Stimulated activated CD4-positive, alpha-beta T cell treated with anti-CD3 and anti-CD28 coated beads, Interleukin-15, amount 100 ng/mL, for 1 hour (primary cell): ENCODE data around the gene UBQLN4.
"Not testable (repeated sequence)": the region's sequence is repeated elsewhere in the genome, so short reads cannot be mapped to it uniquely, and the experiment has no call there.

Experiments
- DNase-seq, 2 donors: peaks; one replicate each; pipeline ENCODE4 v3.0.0-alpha.2; 2020; ENCODE audit warnings: low read depth in 1 of 2, low spot score in 1 of 2

The UBQLN4 gene

DNA sequence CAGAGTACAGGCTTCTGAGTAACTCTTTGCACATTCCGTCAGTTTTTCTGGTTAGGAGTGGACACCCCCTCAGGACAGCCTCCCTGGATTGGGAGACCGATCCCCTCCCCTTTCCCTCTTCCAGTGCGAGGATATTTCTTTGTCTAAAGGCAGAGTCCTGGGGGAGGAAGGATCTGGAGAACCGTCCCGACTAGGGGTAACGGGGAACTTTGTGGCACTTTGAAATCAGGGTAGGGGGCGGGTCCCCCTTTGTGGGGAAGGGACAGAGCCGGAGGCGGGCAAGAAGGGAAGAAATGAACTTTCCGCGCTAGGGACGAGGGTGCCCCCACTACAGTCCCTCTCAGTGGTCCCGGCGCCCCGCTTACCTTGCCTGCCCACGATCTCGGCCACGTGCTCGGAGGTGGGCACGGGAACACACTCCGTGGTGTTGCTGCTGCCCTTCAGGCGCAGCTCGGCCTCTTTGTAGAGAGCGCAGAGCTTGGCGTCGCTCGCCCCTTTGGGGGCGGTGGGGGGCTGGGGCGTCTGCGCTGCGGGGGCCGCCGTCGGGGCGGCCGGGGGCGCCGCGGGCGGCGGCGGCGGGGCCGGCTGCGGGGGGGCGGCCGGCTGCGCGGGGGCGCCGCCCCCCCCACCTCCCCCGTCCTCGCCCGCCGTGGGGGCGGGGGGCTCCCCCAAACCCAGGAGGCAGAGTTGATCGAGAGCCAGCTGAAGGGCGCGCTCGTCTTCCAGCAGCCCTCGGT is 27.8 kb upstream of the UBQLN4 start:
- DNase-seq, result no peak

GRCh38 chr1:156080863-156081179 is 27.2 kb upstream of the UBQLN4 start:
- no peak for DNase-seq

- DNase-seq, result no peak
Observed at GRCh38 chr1:156080241-156080862, 26.8 kb upstream of the UBQLN4 start.

GRCh38 chr1:156079762-156080161 is 26.2 kb upstream of the UBQLN4 start:
- DNase-seq, result no peak

DNA sequence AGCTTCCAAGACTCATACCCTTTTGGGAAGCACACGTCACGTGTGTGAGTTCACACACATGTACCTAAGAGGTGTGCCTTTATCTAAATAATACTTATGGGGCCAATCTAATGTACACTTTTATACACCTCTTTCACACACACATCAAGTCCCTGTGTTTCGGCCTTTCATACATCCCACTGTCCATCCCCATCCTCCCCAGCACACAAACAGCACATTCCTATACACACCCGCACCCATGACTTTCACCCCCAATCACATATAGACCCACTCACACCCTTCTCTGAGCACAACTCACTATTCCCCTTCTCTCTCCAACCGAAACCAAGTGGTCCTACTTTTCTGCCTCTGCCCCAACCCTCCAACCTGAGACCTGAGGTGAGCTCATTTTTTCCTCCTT is 25.1 kb upstream of the UBQLN4 start:
- no peak for DNase-seq

GRCh38 chr1:156077430-156077760 is 23.8 kb upstream of the UBQLN4 start:
- DNase-seq, result no peak

DNA sequence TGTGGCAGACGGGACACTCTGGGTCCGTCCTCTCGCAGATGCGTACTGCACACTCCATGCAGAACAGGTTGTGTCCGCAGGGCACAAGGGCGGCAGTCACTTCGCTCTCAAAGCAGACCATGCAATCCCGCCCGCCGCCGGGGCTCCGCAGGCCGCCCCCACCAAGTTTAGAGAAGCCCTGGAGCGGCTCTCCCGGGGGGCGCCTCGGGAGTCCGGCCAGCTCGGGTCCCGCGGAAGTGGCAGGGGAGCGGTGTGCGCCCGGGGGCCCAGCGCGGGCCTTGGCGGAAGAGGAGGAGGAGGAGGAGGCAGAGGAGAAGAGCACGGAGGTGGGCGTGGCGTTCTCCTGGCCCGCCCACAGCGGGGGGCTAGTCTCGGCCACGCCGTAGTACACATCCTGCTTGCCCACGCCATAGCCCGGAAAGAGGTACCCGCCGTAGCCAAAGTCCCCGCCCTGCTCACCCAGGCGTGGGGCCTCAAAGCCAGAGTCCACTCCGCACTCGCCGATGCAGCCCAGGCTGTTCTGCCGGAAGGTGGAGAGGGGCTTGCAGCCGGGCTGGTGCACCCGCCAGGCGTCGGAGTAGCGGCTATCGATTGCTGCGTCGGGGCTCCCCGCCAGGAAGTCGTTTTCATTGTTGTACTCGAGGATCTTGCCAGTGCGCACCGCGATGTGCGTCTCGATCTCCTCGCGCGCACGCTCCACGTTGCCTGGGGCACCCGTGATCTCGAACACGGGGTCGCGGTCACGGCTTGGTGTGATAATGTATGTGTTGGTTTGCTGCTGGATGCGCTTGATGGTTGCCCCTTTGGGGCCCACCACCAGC is 23.2 kb upstream of the UBQLN4 start:
- DNase-seq, result no peak

DNA sequence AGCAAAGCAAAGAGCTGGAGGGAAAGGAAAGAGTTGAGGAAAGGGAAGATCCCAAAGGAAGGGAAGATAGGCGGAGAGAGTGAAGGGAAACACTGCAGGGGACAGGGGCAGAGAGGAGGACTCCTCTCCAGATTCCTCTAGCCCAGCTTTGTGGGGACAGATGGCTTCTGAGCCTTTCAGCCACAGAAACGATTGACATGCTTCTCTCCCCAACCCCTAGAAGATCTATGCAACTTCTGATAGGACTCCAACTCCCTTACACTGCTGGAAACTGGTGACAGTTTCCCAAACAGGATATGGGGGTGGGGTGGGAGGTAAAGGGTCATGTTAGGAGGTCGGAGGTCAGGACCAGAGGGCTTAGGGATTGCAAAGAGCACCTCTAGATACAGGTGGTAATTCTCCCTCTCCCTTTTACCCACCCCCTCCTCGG is 22.2 kb upstream of the UBQLN4 start:
- no peak for DNase-seq

DNA sequence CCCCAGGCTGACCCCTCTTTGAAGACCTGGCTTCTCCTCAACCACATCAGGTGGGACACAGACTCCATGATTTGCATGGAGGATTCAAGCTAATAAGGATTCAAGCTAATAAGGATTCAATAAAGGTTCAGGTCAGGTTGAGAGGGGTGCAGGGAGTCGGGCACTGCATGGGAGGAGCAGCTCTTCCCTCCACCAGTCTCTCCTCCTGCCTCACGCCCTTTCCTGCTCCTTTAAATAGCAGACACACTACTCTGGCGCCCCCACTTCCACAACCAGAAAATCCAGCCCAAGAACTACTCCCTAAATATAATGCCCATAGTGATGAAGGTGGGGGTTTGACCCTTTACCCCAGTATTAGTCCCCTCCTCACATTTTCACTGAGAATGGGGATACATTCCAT is 21.6 kb upstream of the UBQLN4 start:
- DNase-seq, result no peak

DNA sequence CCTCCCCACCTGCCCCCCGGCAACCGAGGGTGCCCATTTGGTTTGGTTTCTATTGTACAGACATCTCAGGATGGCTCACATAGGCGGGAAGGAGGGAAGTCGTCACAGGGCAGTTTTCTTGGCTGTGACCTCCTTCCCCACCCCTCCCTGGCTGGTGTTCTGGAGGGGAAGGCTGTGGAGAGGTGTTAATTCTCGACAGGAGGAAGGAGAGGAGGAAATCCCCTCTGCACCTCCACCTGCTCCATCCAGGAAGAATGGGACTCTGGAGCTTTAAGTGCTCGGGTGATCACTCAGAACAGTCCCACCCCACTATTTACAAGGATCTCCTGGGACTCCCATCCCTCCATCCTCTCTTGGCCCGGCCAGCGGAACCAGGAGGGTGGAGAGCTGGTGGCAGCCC is 21.1 kb upstream of the UBQLN4 start:
- DNase-seq, result no peak

- DNase-seq, result no peak
Observed at GRCh38 chr1:156073740-156074139, 20.1 kb upstream of the UBQLN4 start.

- no peak for DNase-seq
Observed at GRCh38 chr1:156073110-156073687, 19.6 kb upstream of the UBQLN4 start.

DNA sequence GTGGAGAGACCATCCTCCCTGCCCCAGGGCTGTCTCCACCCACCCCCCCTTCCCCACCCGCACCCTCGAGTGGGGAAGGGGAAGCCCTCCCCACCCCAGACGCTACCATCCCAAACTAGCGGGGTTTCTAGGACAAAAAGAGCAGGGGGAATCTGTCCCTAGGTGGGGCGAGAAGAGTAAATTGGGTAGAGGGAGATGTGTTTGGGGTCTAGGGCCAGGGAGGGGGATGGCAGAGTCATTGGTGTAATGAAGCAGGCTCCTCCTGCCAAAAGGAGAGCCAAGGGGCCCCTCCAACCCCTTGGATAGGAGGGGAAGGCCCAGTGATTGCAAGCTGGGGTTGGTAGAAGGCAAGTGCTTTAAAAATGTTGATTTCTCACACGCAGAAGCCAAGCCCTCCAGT is 18.7 kb upstream of the UBQLN4 start:
- DNase-seq, result no peak

DNA sequence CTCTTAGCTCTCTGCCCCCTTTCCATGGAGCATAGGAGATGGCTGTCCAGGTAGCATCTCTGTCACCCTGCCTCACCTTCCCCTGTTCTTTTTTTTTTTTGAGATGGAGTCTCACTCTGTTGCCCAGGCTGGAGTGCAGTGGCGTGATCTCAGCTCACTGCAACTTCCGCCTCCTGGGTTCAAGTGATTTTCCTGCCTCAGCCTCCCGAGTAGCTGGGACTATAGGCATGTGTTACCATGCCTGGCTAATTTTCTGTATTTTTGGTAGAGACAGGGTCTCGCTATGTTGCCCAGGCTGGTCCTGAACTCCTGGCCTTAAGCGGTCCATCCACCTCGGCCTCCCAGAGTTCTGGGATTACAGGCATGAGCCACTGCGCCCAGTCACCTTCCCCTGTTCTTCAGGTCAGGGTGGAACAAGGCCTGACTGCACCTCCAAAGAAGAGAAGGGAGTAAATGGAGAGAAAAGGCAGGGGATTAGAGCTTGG is 17.8 kb upstream of the UBQLN4 start:
- DNase-seq, result not testable (repeated sequence)

- no peak for DNase-seq
Observed at GRCh38 chr1:156070548-156070947, 16.9 kb upstream of the UBQLN4 start.

- no peak for DNase-seq
Observed at GRCh38 chr1:156069490-156070455, 16.2 kb upstream of the UBQLN4 start.

DNA sequence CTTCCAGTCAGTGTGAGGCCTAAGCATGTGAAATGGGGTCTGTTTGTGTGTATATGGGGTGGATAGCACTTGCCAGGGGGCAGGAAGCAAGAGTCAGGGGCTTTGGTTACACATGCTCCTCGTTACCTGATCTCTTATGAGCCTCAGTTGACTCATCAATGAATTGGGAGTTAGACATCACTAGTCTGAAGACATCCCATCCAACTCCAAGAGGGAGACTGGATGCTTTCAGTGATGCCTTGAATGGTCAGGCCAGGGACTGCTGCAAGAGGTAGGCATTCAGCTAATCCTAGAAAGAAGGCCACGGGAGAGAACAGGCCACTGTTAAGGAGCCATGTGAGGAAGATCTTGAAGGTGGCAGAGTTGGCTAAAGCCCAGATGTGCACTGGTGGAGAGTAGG is 13.7 kb upstream of the UBQLN4 start:
- DNase-seq, result no peak

DNA sequence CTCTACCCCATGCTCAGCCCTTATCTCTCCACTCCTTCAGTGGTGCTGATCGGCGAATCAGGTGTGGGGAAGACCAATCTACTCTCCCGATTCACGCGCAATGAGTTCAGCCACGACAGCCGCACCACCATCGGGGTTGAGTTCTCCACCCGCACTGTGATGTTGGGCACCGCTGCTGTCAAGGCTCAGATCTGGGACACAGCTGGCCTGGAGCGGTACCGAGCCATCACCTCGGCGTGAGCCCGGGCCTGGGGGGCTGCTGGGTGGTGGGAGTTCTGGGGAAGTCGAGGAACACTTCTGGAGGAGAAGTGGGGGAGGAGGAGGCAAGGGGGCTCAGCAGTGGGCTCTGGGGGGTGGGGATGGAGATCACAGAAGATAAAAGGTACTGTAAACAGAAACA is 12.3 kb upstream of the UBQLN4 start:
- no peak for DNase-seq

GRCh38 chr1:156065212-156065611 is 11.6 kb upstream of the UBQLN4 start:
- DNase-seq, result no peak

DNA sequence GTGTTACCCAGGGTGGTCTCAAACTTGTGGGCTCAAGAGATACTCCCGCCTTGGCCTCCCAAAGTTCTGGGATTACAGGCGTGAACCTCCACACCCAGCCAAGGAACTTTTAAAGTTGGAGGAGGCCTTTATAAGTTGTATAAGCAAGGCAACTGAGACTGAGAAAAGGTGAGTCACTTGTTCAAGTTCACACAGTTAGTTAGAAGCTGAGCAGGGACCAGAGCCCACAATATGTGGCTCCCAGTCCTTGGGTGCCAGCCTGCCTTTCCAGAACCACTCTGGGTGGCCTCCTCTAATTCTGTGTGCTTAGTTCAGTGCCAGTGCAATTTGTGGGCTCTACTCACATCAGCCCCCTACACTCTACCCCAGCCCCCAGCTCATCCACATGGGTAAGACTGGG is 11.0 kb upstream of the UBQLN4 start:
- DNase-seq, result no peak

- DNase-seq, result no peak
Observed at GRCh38 chr1:156063997-156064285, 10.3 kb upstream of the UBQLN4 start.
